GM19238 (cell line): ENCODE results near the gene EEF1B2.
"Not testable (repeated sequence)": the region's sequence is repeated elsewhere in the genome, so short reads cannot be mapped to it uniquely, and the experiment has no call there.

Source experiments
- DNase-seq: peaks from one replicate; pipeline ENCODE4 v3.0.0; 2011; ENCODE audit warnings: low spot score; ENCODE audit not compliant: insufficient read length

EEF1B2 gene

GRCh38 chr2:206159346-206160124 lies at the start of gene EEF1B2, which contains the start of gene NDUFS1:
Gene EEF1B2, plus strand, starts transcription at chr2:206159895. Its CDS starts 85 bp downstream, at chr2:206159980.
Gene NDUFS1, minus strand, starts transcription at chr2:206159444. Its CDS starts 5,766 bp downstream, at chr2:206153678.
- peak; percentile 87 for DNase-seq

DNA sequence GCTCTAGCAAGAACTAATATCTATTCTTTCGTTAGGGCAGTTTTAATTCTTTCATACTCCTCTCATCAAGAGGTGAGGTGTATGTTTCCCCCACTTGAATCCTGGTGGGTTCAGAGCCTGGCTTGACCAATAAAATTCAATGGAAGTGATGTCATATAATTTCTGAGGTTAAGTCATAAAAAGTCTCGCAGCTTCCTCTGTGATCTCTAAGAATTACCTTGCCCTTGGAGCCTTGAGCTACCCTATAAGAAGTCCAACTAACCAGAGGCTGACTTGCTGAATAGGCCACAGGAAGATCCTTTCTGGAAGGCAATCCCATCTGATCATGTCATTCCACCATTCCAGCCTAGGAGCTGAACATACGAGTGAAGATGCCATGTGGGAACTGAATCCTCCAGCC lies 47.6 kb upstream of the EEF1B2 start:
- no peak for DNase-seq

DNA sequence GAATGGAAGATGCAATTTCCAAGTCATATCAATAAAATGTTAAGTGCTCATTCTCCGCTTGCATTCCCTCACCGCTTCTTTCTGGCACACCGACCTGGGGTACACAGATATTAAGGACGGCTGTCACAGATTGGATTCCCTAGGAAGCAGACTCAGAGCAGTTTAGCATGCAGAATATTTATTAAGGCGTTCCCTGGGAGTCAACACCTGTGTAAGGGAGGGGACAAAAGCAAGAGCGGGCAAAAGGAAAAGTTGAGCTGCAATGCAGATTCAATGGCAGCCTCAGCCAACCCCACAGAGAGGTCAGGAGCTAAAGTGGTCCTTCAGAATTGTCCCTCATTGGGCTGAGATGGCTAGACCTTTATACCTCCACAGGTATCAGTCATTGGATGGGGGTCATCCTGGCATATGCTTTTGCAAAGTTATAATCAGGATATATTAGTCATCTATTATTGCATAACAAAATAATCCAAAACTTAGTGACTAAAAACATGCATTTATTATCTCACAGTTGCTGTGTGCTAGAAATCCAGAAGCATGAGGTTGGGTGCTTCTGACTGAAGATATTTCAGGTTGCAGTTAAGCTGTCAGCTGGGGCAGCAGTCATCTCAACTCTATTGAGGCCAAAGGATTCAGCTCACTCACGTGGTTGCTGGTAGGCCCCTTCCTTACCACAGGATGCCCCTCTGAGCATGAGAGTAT lies 46.7 kb upstream of the EEF1B2 start:
- no peak for DNase-seq

- no peak for DNase-seq
Measured at GRCh38 chr2:206115026-206115578, 44.6 kb upstream of the EEF1B2 start.

GRCh38 chr2:206116278-206116677 lies 43.4 kb upstream of the EEF1B2 start:
- DNase-seq = no peak

- not testable (repeated sequence) for DNase-seq
Measured at GRCh38 chr2:206122569-206122968, 37.1 kb upstream of the EEF1B2 start.

DNA sequence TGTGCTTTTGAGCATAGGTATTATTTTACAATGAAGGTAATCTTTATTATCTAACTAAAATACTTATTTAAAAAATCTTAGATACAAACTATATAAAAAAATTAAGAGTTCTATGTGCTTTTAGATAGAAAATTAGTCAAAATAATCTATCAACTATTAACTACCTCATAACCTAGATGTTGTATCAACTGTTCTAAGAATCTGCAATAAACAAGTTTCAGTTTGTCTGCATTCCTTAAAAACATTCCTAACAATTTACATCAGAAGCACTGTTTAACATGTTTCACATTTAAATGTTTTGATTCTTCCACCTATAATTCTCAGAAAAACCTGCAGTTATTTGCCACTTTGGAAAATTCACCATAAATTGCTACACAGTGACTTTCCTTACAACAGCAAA lies 33.8 kb upstream of the EEF1B2 start:
- no peak for DNase-seq

GRCh38 chr2:206127656-206128055 lies 32.0 kb upstream of the EEF1B2 start:
- no peak for DNase-seq

DNA sequence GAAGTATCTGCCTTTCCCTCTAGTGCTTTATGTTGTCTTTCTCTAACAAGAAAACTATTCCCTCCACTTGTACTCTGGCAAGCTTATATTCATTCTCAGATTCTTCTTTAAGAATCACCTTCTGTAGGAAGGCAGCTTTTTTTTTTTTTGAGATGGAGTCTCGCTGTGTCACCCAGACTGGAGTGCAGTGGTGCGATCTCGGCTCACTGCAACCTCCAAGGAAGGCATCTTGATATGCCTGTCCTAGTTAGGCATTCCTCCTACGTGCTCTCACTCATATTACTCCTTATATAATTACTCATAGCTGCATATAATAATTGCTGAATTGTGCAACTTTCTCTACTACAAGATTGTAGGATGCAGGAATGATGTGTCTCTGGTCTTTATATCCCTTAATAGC lies 16.2 kb upstream of the EEF1B2 start:
- no peak for DNase-seq

DNA sequence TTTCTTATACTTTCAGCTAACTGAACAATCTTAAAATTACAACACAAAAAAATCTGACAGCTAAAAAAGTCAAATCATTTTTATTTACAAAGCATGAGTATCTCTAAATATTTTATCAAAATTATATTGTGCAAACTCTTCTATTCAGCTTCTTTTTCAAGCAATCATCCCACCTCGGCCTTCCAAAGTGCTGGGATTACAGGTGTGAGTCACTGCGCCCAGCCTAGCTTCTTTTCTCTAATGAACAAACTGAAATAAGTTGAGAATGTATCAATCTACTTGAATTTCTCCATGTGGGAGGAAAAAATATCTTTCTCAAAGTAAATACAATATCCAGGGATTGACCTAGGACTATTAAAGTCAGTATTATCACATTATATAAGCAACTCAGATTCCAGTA lies 15.3 kb upstream of the EEF1B2 start:
- no peak for DNase-seq

DNA sequence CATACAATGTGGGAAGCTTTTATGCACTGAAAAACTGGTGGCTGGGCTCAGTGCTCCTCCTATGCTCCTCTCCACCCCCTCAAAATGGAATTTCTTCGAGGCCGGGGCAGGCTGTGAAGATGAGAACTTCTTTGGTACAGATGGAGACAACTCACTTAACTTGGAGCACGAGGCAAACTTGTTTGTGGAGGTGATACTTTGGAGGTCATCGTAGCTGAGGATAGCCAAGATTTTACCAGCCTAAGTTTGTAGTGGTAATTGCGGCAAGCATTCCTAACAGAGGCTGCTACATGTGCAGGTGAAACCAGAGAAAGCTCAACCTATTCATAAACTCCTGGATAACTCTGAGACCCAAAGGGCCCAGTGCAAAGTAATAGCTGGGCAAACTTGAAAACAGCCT lies 14.0 kb upstream of the EEF1B2 start:
- no peak for DNase-seq

GRCh38 chr2:206149330-206149729 lies 10.4 kb upstream of the EEF1B2 start:
- DNase-seq = no peak

DNA sequence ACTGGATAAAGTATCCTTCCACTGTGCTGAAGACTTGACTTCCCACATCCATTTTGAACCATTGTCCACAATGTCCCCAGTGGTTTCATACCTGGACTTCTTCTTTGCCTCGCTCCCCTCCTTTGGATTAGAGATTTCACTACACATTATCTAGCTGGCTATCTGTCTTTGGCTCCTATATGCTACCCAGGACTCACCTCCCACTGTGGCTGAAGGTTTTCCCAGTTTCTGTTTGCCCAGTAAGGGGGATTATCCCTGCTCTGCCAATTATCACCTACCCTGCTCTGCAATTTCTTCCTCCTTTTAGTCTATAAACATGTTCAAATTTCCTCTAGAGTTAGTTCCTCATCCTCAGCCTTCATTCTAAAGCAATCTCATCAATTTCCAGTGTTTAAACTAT lies 9.5 kb upstream of the EEF1B2 start:
- DNase-seq = no peak

DNA sequence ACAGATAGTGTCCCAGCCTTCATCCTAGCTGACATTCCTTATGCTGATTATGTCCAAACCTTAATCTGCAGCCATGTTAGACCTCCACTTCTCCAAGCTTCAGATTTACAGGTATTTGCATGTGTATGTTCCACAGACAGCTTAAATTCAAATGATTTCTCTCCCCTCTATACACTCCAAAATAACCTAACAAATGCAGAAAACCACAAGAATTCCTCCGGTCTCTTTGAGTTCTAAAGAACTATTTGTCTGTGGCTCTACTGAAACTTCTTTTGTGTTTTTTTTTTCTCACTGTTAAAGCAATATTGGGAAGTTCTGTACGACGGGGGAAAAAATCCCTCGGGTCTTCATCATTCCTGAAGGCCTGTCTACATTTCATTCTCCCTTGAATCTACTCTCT lies 9.1 kb upstream of the EEF1B2 start:
- DNase-seq = no peak

DNA sequence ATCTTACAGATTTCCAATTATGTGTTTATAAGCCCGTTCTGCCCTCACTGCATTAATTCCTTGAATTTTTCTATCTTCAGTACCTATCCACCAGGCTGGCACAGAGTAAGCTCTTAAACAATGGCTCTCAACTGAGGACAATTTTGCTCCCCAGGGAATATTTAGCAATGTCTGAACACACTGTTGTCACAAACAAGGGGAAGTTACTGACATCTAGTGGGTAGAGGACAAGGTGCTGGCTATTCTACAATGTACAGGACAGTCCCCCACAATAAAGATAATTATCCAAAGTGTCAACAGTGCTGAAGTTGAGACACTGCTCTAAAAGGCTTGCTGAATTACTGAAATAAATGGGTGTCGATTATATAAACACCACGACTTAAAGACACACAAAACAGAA lies 5.5 kb upstream of the EEF1B2 start:
- DNase-seq = no peak

GRCh38 chr2:206157014-206157413 lies 2.7 kb upstream of the EEF1B2 start:
- not testable (repeated sequence) for DNase-seq

GRCh38 chr2:206158563-206159345 lies 941 bp upstream of the EEF1B2 start:
- DNase-seq = no peak

- peak; percentile 46 for DNase-seq
Measured at GRCh38 chr2:206160125-206160806, 571 bp downstream of the EEF1B2 start.

DNA sequence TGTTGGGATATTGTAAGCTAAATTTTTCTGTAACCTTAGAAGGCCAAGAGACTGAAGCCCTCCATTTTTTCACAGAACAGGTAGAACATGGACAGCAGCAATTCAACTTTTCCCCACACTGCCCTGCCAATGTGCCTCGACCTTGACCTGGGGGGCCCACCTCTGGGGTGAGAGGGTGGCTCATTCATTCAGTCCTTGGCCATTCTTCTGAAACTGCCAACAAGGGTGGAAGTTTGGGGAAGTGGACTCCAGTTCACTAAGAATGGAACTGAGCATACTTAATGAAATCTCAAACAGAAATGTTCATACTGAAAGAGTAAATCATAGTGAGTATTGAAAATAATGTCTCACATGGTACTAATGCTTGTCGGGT lies 1.1 kb downstream of the EEF1B2 start:
- no peak for DNase-seq

- not testable (repeated sequence) for DNase-seq
Measured at GRCh38 chr2:206162401-206162800, 2.7 kb downstream of the EEF1B2 start.

GRCh38 chr2:206163251-206163880 lies 3.7 kb downstream of the EEF1B2 start:
- DNase-seq = no peak
